Tibial artery (tissue), 4 donors: ENCODE data around the gene RFLNA.

Source experiments
- DNase-seq, 2 donors: peaks; one replicate each; pipeline ENCODE4 v3.0.0-alpha.2; 2019
- H3K27ac ChIP-seq, 2 donors: fragments of 200-600 bp; sonication (generic) in 1 of 2; 1 replicate in 1 of 2; 2 replicates in 1 of 2; pipeline ENCODE4 v1.5.1; 2018 to 2019; ENCODE audit warnings: mild to moderate bottlenecking in 1 of 2
- H3K27me3 ChIP-seq, 2 donors: fragments of 200-600 bp; sonication (generic) in 1 of 2; one replicate each; pipeline versions ENCODE4 v1.5.1 to v1.6.0; 2016 to 2019
- H3K36me3 ChIP-seq, 3 donors: fragments of 200-600 bp; sonication (generic) in 2 of 3; one replicate each; pipeline ENCODE4 v1.5.1; 2016 to 2019; ENCODE audit warnings: mild to moderate bottlenecking in 2 of 3
- H3K4me1 ChIP-seq, 4 donors: fragments of 200-600 bp; sonication (generic) in 2 of 4; 1 replicate in 3 of 4; 2 replicates in 1 of 4; pipeline ENCODE4 v1.5.1; 2016 to 2019
- H3K4me3 ChIP-seq, 2 donors: fragments of 200-600 bp; sonication (generic) in 1 of 2; 1 replicate in 1 of 2; 2 replicates in 1 of 2; pipeline ENCODE4 v1.5.1; 2018 to 2019; ENCODE audit warnings: mild to moderate bottlenecking in 2 of 2
- H3K9me3 ChIP-seq, 3 donors: fragments of 200-600 bp; sonication (generic) in 1 of 3; one replicate each; pipeline ENCODE4 v1.5.1; 2016 to 2019
- CTCF ChIP-seq, 2 experiments: fragments of 200-600 bp in 1 of 2; fragments of 450-650 bp in 1 of 2; IDR thresholded peaks; one replicate each; pipeline ENCODE4 v1.5.1; 2017 to 2019; ENCODE audit warnings: antibody characterized with exemption in 2 of 2, mild to moderate bottlenecking in 1 of 2, moderate library complexity in 1 of 2
- intact Hi-C: fragments of 100-400 bp; cut with DNase I; formaldehyde crosslinking; loops from one replicate; pipeline ENCODE4 v1.15.0; 2023; ENCODE audit warnings: low total_unique reads

Gene RFLNA

GRCh38 chr12:124328116-124328515, 33.2 kb downstream of the RFLNA start:
- H3K36me3 ChIP-seq, result peaks cover 48 to 98% (median 75%) of the 10 kb centered on the region in 3 donors
- DNase-seq, result peak; percentile 66 to 92
- H3K4me3 ChIP-seq, result no peak overlapping the region

GRCh38 chr12:124328636-124329035, 33.7 kb downstream of the RFLNA start:
- no peak for DNase-seq
- H3K27ac ChIP-seq, result peak overlapping the region; percentile 74 to 82
- no peaks in the 10 kb centered on the region for H3K27me3 ChIP-seq
- H3K9me3 ChIP-seq, result peaks cover 0 to 11% (median 8%) of the 10 kb centered on the region in 3 donors
- peaks cover 44 to 99% (median 77%) of the 10 kb centered on the region in 3 donors for H3K36me3 ChIP-seq
- intact Hi-C loops, result loop anchor here (5.0 kb wide), 1 partner anchor 444 kb away; no protein-coding TSS in a partner anchor
- TF ChIP-seq CTCF (IDR thresholded peaks at IDR 0.05), result no peak
- peaks cover 0 to 27% (median 26%) of the 10 kb centered on the region in 4 donors for H3K4me1 ChIP-seq
- H3K4me3 ChIP-seq, result no peak overlapping the region

More at GRCh38 chr12:124328116-124328515, 33.2 kb downstream of the RFLNA start:
- Histone ChIP-seq H3K27me3 (no peaks in the 10 kb centered on the region), H3K27ac (peak overlapping the region; percentile 74 to 82), H3K4me1 (peaks cover 0 to 27% (median 26%) of the 10 kb centered on the region in 4 donors), H3K9me3 (peaks cover 0 to 15% (median 13%) of the 10 kb centered on the region in 3 donors)
- intact Hi-C loops, result loop anchor here (5.0 kb wide), 1 partner anchor 444 kb away; no protein-coding TSS in a partner anchor
- no peak for TF ChIP-seq CTCF (IDR thresholded peaks at IDR 0.05)

GRCh38 chr12:124332058-124332672, 37.3 kb downstream of the RFLNA start:
- Histone ChIP-seq H3K4me3 (no peak overlapping the region), H3K9me3 (no peaks in the 10 kb centered on the region), H3K27ac (no peak overlapping the region), H3K27me3 (no peaks in the 10 kb centered on the region), H3K4me1 (peaks cover 0 to 20% (median 18%) of the 10 kb centered on the region in 4 donors), H3K36me3 (peaks cover 48 to 99% (median 77%) of the 10 kb centered on the region in 3 donors)
- intact Hi-C loops, result no loop called here
- DNase-seq, result no peak
- TF ChIP-seq CTCF (IDR thresholded peaks at IDR 0.05), result no peak

- H3K36me3 ChIP-seq, result peaks cover 48 to 100% (median 82%) of the 10 kb centered on the region in 3 donors
- no peak overlapping the region for H3K27ac ChIP-seq
- TF ChIP-seq CTCF (IDR thresholded peaks at IDR 0.05), result no peak
- no peaks in the 10 kb centered on the region for H3K9me3 ChIP-seq
- intact Hi-C loops, result no loop called here
- DNase-seq, result no peak
- peaks cover 0 to 12% (median 11%) of the 10 kb centered on the region in 4 donors for H3K4me1 ChIP-seq
- H3K27me3 ChIP-seq, result no peaks in the 10 kb centered on the region
- no peak overlapping the region for H3K4me3 ChIP-seq
These were observed 38.0 kb downstream of the RFLNA start for GRCh38 chr12:124332900-124333299.

- peaks cover 48 to 100% (median 84%) of the 10 kb centered on the region in 3 donors for H3K36me3 ChIP-seq
- TF ChIP-seq CTCF (IDR thresholded peaks at IDR 0.05), result no peak
- no peaks in the 10 kb centered on the region for H3K27me3 ChIP-seq
- H3K4me3 ChIP-seq, result no peak overlapping the region
- H3K27ac ChIP-seq, result no peak overlapping the region
- intact Hi-C loops, result no loop called here
- H3K9me3 ChIP-seq, result no peaks in the 10 kb centered on the region
- no peak for DNase-seq
- H3K4me1 ChIP-seq, result peaks cover 0 to 4% (median 2%) of the 10 kb centered on the region in 4 donors
These were observed 38.8 kb downstream of the RFLNA start for GRCh38 chr12:124333724-124334123.
